Skin of body (tissue), 2 donors: Measurements from ENCODE around the gene CGNL1. TPM values are rescaled to one million over a fixed set of nuclear protein-coding genes. Genes with fewer than 3 reads are reported as not detected.

ENCODE experiments used
- DNase-seq: peaks from one replicate; lab custom pipeline; 2025; lab: John Stamatoyannopoulos, UW
- total RNA-seq: library from RNA; depleted of rRNA; stranded (reverse); fragments of >200 nt; gene quantifications from one replicate; pipeline ENCODE4 v1.2.3, GENCODE V29; 2014

CGNL1 gene
- total RNA-seq, 1 donor from 2014 or later = 23.5 TPM

GRCh38 chr15:57521503-57521902 is 145.2 kb downstream of the CGNL1 start:
- DNase-seq = no peak

DNA sequence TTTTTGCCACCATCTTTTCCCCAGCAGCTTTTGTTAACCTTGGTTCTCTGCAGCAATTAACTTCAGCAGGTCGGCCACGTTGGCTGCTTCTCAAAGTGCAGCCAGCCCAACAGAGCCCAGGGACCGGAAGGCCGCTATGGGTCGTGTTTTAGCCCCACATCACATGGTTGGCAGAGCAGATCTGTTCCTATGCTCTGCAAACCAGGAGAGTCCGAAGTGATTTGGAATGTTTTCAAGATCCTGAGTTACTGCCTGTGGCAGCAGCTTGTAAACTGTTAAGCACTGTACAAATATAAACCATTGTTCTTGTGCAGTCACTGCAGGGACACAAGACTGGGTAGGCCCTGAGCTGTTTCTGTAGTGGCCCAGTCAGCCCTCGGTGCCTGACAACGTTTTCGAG is 145.8 kb downstream of the CGNL1 start:
- DNase-seq = no peak

- DNase-seq = no peak
Measured at GRCh38 chr15:57525581-57525980, 149.3 kb downstream of the CGNL1 start.

- no peak for DNase-seq
Measured at GRCh38 chr15:57526076-57526475, 149.8 kb downstream of the CGNL1 start.

GRCh38 chr15:57526615-57527014 is 150.3 kb downstream of the CGNL1 start:
- DNase-seq = no peak

DNA sequence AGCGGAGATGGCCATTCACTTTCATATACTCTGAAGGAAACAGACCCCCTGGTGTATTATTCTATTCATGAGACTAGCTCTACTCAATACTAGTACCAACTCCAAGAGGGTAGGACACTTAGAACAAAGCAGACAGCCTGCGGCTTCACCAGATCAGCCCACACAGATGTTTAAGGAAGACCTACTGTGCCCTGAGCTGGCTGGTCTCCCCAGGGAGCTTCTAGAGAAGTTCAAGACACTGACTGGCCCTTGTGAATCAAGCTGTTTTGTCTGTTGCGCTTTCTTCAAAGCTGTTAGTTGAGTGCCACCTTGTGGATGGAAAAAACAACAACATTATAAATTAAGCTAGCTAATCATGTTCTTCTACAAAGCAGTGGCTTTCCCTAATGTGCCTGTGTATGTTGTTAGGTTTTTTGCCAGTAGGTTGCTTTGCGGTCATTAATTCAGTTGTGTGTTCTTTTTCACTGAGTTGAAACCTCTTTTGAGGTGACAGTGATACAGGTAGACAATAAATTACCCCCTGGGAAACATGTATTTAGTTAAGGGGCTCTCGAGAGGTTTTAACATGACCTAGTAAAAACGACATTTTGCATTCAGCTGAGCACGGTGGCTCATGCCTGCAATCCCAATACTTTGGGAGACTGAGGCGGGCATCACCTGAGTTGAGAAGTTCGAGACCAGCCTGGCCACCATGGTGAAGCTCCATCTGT is 151.2 kb downstream of the CGNL1 start:
- peak; percentile 77 for DNase-seq

DNA sequence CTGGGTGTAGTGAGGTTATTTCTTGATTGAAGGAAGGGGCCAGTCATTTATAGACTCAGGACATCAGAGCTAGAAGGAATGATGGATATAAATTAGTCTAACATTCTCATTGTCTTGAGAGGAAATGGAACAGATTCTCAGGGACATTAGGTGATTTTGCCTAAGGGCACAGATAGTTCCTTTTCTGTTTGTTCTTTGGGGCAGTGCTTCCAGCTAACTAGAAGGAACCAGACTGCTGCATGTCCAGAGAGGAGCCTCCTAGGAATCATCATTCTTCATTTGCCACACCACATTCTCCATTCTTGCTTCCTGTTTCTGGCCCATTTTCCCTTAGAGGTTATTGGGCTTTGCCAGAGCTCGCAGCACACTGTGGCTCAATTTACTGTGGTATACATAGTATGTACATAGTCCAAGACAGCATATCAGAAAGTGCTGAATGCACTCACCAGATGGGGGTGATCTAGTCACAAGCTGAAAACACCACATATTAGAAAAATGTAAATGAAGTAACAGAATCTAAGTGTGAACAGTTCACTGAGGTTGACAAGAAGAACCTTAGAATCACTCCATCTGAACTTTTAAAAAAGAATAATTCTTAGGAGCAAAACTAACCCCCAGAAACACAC is 152.7 kb downstream of the CGNL1 start:
- no peak for DNase-seq

- no peak for DNase-seq
Measured at GRCh38 chr15:57529748-57530147, 153.4 kb downstream of the CGNL1 start.

GRCh38 chr15:57532731-57533447 is 156.6 kb downstream of the CGNL1 start:
- no peak for DNase-seq

DNA sequence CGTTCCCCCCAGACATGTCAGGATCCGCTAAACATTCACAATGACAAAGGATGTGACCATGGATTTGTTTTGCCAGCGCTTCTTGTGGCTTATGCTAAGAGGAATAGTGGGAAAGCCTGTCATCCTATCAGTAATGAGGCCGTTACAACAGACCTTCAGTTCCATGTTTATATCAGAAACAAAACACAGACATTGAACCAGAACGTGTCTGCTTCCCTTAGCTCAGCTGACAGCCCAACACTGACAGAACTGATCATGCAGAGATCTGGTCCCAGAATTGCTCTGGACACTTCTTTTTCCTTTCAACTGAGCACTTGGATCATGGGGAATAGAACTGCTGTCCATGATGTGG is 157.1 kb downstream of the CGNL1 start:
- DNase-seq = no peak

DNA sequence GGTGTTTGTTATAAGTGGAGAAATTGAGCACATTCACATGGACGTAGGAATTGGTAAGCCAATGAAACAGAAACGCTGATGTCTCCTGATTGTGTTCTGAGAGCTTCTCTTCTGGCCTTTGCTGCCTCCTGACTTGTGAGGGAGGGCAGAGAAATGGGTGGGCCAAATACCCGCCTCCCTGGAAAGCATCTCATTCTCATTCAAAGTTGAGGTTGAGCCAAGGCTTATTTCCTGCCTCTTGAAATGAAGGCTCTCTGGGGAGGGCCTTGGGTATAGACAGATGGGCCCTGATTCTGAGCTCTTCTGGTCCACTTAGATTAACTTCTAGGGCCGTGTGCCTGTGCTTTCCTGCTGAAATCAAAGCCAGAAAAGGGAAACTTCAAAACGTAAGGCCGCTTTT is 158.0 kb downstream of the CGNL1 start:
- no peak for DNase-seq

DNA sequence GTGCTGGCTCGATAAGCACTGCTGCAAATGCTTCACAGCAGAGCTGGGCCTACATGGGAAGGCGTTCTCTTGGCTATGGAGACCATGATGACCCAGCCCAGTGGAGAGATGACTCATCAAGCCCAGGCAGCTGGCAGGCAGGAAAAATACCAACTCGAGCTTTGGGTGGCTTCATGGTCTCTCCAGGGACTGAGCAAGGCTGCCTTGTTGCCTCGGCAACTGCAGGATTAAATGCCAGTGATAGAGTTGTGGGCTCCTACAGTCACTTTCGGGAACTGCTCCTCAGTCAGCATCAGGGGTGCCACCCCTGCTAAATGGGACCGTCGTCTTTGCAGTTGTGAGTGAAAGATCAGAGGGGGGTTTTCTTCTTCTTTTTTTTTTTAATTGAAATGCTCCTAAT is 160.8 kb downstream of the CGNL1 start:
- DNase-seq = peak; percentile 30

DNA sequence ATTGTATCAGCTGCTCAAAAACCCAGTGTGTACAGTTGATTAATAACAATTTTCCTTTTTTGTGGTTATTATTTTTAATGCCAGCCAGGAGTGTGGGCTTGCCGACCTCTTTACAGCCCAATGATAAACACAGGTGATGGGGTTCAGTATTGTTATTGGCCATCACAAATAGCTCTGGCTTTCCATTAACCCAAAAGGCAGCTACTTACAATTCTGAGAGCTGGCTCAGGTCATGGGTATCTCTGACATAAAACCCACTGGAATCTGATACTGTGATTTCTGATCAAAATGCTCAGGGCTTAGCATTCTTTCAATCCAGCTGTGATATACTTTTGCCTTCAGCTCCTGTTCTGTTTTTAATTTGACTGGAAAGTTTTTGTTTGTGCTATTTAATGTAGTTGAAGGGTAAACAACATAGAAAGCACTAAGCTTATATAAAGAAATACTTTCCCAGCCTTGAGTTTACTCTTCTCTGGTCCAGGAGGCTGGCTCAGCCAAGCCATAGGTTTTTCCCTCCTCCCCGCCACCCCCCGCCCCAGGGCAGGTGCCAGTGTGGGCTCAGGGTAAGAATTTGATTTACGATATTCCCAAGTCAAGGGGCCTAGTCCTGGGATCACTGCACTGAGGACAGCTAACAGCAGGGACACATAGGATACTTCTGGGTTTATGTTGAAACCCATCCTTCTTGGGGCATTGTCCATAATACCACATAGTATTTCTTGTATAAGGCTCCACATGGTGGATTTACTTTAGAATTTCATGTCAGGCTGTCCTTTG is 161.4 kb downstream of the CGNL1 start:
- no peak for DNase-seq

DNA sequence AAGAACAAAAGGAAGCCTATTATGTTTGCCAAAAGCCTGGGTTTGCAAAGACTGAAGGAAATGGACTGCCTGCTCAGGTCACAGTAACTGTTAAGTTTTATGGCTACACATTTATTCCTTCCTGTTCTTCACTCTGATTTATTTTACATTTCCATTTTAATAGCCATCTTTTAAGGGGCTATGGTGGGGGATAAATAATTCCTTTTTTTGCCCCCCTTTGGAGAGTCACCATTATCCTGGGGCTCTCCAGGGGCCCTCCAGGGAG is 161.9 kb downstream of the CGNL1 start:
- no peak for DNase-seq

DNA sequence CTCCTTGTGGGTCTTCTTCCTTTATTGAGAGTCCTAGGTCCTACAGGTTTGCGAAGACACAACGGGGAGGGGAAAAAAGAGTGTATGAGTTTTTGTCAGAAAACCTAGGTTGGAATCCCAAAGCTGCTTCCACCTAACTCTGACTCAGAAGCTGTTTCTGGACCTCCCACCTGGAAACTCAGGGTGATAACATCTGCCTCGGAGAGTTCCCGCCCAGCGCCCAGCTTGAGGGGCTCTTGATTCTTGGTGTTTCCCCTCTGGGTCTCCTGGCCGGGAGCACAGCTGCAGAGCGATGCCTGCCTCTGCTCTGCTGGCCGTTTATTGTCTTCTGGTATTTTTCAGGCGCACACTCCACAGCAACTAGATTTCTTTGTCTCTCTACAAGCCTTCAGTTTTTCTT is 162.5 kb downstream of the CGNL1 start:
- DNase-seq = no peak

DNA sequence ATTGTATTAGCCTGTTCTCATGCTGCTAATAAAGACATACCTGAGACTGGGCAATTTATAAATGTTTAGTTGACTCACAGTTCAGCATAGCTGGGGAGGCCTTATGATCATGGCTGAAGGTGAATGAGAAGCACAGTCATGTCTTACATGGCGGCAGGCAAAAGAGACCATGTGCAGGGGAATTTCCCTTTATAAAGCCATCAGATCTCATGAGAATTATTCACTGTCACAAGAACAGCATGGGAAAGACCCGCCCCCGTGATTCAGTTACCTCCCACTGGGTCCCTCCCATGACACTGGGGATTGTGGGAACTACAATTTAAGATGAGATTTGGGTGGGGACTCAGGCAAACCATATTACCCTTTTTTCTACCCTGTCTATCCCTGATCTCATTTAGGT is 163.9 kb downstream of the CGNL1 start:
- no peak for DNase-seq

DNA sequence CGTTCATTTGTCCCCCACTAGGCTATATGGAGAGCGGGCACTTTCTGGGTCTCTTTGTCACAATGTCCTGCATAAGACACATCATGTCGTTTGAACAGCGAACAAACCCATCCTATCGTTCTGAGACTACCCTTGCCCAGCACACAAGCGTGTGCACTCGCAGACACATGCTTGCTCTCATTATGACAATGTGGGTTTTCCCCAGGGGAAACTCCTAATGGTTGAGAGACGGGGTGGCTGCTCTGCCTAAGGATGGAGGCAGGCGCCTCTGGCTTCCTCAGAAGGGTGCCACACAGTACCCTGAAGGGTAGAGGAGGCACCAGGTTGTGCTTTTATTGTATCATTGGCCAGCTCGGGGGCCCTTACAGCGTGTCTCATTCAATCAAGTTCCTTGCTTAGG is 164.4 kb downstream of the CGNL1 start:
- DNase-seq = no peak

DNA sequence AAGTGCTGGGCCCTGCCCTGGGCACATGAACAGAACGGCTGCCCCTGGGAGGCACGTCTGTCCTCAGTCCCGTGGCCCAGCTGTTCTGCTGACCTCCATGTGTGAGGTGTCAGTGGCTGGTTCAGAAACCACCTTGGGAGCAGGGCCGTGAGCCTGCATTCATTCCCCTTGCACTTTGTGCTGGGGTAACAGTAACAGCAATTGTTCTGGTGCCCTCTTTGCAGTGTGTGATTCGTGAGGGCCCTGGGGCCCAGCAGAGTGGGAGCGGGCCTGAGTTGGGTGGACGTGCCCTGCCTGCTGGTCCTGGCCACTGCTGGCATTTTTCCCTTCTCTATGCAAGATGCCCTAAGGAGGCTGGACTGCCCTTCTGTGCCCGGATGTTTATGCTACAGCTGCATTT is 165.0 kb downstream of the CGNL1 start:
- DNase-seq = no peak

DNA sequence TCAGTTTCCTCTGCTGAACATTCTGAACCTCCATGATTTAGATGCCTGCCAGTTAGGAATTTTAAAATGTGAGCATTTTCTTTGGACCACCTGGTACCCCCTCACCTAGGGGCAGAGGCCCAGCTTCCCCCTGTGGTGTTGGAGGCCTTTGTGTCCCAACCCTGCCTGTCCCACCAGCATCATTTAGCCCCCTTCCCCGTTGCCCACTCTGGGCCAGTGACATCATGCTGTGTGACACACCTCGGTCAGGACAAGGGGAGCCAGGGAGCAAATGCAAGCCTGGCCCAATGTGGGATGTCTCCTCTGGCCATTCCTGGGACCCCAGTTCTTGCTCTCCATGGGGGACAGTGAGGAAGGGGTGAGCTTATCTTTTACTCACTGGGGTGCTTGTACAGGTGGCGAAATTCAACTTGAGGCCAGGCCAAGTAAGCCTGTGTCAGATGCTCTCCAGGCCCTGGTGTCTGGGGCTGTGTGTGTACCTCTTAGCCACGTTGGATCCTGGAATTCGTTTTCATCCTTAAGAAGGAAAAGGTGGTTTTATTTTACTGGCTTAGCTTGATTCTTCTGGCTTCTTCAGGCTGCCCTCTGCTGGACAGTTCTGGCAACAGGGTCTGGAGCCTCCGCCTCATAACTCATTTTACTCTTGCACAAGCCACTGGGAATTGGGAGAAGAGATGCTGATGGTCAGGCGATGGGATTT is 165.7 kb downstream of the CGNL1 start:
- DNase-seq = peak; percentile 28

- DNase-seq = no peak
Measured at GRCh38 chr15:57542505-57542817, 166.2 kb downstream of the CGNL1 start.

- no peak for DNase-seq
Measured at GRCh38 chr15:57544848-57545480, 168.7 kb downstream of the CGNL1 start.
